Urinary bladder (tissue), 4 donors: Measurements from ENCODE around the gene BPNT1. TPM values are rescaled to one million over a fixed set of nuclear protein-coding genes. Genes with fewer than 3 reads are reported as not detected.
"Not testable (repeated sequence)": the region's sequence is repeated elsewhere in the genome, so short reads cannot be mapped to it uniquely, and the experiment has no call there.

Source experiments
- DNase-seq: peaks from one replicate; pipeline ENCODE4 v3.0.0-alpha.2; 2015; ENCODE audit errors: extremely low spot score
- H3K27ac ChIP-seq: one replicate; pipeline ENCODE4 v1.5.1; 2013; ENCODE audit warnings: low read depth, mild to moderate bottlenecking, moderate library complexity
- H3K36me3 ChIP-seq: one replicate; pipeline ENCODE4 v1.6.1; 2013; ENCODE audit warnings: mild to moderate bottlenecking, moderate library complexity; ENCODE audit not compliant: insufficient read depth
- H3K4me1 ChIP-seq: one replicate; pipeline ENCODE4 v1.6.1; 2013; ENCODE audit warnings: mild to moderate bottlenecking, moderate library complexity; ENCODE audit not compliant: insufficient read depth
- H3K4me3 ChIP-seq: one replicate; pipeline ENCODE4 v1.5.1; 2013; ENCODE audit warnings: low read depth, low read length
- whole genome bisulfite sequencing: extraction: QIAGEN DNeasy Blood & Tissue Kit; methylation state at CpG from one replicate; pipeline ENCODE4 v1.1.7; 2013; 5-methylcytosine and 5-hydroxymethylcytosine counted together
- polyA plus RNA-seq: library from polyadenylated mRNA; stranded (reverse); fragments of 200-250 nt; gene quantifications from one replicate; pipeline ENCODE4 v1.2.3, GENCODE V29; 2013
- total RNA-seq: library from RNA; depleted of rRNA; stranded (reverse); fragments of >200 nt; gene quantifications from one replicate; pipeline ENCODE4 v1.2.3, GENCODE V29; 2014
- donor health status: healthy with polysubstance abuse.
- donor health status: healthy.

The BPNT1 gene
- total and polyA plus RNA-seq, 2 donors: 16.5 to 24.3 TPM

DNA sequence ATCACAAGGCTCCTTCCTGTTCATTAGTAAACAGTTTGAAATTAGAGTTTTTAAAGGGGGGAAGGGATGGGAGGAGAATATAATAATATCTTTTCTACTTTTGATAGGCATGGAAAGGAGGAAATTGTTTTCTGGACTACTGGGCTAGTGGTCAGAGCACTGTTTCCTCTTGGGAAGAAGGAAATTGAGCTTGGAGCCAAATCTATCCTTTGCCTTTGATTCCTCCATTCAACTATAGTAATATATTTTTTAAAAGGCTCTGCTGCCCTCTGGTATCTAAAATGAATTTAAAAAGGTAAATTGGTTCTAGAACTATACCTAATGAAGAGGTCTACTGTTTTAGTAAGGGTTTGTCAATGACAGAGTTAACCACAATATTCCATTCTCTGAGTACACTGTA, 10.2 kb upstream of the BPNT1 start:
- H3K27ac ChIP-seq: no peak overlapping the region
- no peak for DNase-seq
- H3K4me3 ChIP-seq: no peak overlapping the region
- H3K36me3 ChIP-seq: peaks cover 5% of the 10 kb centered on the region
- no peaks in the 10 kb centered on the region for H3K4me1 ChIP-seq

DNA sequence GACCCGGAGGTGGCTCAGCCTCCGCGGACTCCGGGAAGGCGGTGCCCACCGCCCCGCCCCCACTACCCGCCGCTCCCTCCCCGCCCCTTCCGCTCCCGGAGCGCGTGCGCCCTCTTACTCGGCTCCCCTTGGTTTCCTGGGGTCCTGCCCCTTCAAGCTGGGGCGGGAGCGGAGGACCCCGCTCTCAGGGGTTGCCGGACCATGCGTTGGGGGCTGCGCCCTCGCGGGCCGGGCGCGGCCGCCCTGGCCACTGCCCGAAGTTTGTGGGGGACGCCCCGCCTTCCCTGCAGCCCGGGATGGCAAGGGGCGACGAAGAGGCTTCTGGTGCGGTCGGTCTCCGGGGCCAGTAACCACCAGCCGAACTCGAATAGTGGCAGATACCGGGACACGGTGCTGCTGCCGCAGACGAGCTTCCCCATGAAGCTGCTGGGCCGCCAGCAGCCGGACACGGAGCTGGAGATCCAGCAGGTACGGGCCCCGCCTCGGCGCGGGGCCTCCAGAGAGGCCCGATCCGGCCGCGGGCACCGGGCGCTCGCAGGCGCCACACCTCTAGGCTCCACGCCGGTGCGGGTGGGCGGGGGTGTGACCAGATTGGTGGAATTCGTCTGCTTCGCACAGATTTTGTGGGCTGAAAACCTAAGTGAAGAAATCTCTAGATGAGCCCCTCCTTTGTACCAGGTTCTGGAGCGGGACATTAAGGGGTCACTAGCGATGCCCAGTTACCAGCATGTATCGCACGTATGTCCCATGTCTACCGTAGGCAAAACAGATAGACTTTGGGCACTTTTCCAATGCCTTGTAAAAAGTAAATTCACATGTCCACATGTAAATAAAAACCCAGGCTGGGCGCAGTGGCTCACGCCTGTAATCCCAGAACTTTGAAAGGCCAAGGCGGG, 4.7 kb upstream of the BPNT1 start, which contains the start of gene IARS2:
IARS2 (plus strand) TSS at position 117 of the 896 bp plus-strand sequence; CDS start at position 202, 85 bp downstream.
- Histone ChIP-seq H3K4me1 (no peaks in the 10 kb centered on the region), H3K27ac (peak within 1 kb of the TSS; percentile 68), H3K36me3 (no peaks in the 10 kb centered on the region), H3K4me3 (peak within 1 kb of the TSS; percentile 69)
- 1% methylated on average over 73 of the region's 73 CpGs for WGBS
- DNase-seq: peak; percentile 62

DNA sequence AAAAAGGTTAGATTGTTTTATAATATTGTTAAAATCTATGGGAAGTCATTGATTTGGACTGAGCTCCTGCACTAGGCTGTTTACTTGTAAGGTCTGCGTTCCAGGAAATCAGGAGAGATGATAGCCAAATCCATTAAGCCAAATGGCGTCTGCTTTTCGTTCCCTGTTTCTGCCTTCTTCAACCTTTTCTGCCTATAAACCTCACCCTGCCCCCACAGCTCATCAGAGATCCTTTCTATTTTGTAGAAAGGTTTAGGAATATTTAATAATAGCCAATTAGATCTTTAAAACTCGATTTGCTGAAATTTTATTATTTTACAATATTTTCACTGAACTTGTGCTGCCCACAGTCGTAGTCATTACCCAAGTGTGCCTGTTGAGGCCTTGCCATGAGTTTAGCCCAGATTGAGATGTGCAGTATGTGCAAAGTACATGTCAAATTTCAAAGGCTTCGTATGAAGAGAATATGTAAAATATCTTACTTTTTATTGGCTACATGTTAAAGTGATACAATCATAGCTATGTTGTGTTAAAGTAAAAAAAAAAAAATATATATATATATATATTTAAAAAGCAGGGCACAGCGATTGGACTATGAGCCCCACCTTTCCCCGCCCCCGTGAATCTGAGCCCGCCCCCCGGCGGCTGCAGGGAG, 3.9 kb upstream of the BPNT1 start:
- Histone ChIP-seq H3K36me3 (no peaks in the 10 kb centered on the region), H3K4me1 (no peaks in the 10 kb centered on the region), H3K27ac (no peak overlapping the region), H3K4me3 (peak overlapping the region; percentile 69)
- WGBS: 17% methylated on average over 12 of the region's 12 CpGs
- DNase-seq: no peak

- Histone ChIP-seq H3K4me3 (no peak overlapping the region), H3K4me1 (no peaks in the 10 kb centered on the region), H3K36me3 (no peaks in the 10 kb centered on the region), H3K27ac (no peak overlapping the region)
- DNase-seq: no peak
- 95% methylated on average over 1 of the region's 1 CpG for WGBS
Measured at GRCh38 chr1:220092694-220093093, 3.1 kb upstream of the BPNT1 start.

GRCh38 chr1:220086261-220086686, 3.3 kb downstream of the BPNT1 start:
- 92% methylated on average over 15 of the region's 15 CpGs for WGBS
- DNase-seq, H3K4me1 ChIP-seq, H3K27ac ChIP-seq, H3K36me3 ChIP-seq, H3K4me3 ChIP-seq: not testable (repeated sequence)

GRCh38 chr1:220084460-220084859, 5.1 kb downstream of the BPNT1 start:
- 91% methylated on average over 1 of the region's 1 CpG for WGBS
- Histone ChIP-seq H3K36me3 (no peaks in the 10 kb centered on the region), H3K4me3 (no peak overlapping the region), H3K27ac (no peak overlapping the region), H3K4me1 (no peaks in the 10 kb centered on the region)
- no peak for DNase-seq

DNA sequence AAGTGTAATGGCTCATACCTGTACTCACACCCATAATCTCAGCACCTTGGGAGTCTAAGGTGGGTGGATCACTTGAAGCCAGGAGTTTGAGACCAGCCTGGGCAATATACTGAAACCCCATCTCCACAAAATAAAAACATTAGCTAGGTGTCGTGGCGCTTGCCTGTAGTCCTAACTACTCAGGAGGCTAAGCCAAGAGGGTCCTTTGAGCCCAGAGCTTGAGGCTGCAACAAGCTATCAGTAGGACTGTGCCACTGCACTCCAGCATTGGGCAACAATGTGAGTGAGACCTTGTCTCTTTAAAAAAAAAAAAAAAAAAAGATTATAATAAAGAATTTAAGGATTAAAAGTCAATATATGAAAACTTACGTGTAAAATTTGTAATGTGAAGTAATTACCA, 11.7 kb downstream of the BPNT1 start:
- Histone ChIP-seq H3K27ac (no peak overlapping the region), H3K4me1 (no peaks in the 10 kb centered on the region), H3K4me3 (no peak overlapping the region), H3K36me3 (no peaks in the 10 kb centered on the region)
- WGBS: over 99% methylated on average over 3 of the region's 3 CpGs
- no peak for DNase-seq

GRCh38 chr1:220076861-220077762, 12.5 kb downstream of the BPNT1 start:
- Histone ChIP-seq H3K36me3 (no peaks in the 10 kb centered on the region), H3K4me1 (no peaks in the 10 kb centered on the region), H3K27ac (no peak overlapping the region), H3K4me3 (no peak overlapping the region)
- DNase-seq: no peak
- 94% methylated on average over 4 of the region's 4 CpGs for WGBS

GRCh38 chr1:220067269-220068204, 22.1 kb downstream of the BPNT1 start:
- Histone ChIP-seq H3K36me3 (peaks cover 3% of the 10 kb centered on the region), H3K4me3 (no peak overlapping the region), H3K27ac (no peak overlapping the region), H3K4me1 (no peaks in the 10 kb centered on the region)
- DNase-seq: no peak
- whole genome bisulfite sequencing: 96% methylated on average over 3 of the region's 3 CpGs

GRCh38 chr1:220062629-220063028, 27.0 kb downstream of the BPNT1 start:
- 98% methylated on average over 6 of the region's 6 CpGs for WGBS
- no peaks in the 10 kb centered on the region for H3K4me1 ChIP-seq
- H3K27ac ChIP-seq: no peak overlapping the region
- H3K4me3 ChIP-seq: no peak overlapping the region
- DNase-seq: no peak
- peaks cover 7% of the 10 kb centered on the region for H3K36me3 ChIP-seq

- no peak for DNase-seq
- Histone ChIP-seq H3K4me1 (no peaks in the 10 kb centered on the region), H3K4me3 (no peak overlapping the region), H3K27ac (no peak overlapping the region), H3K36me3 (peaks cover 7% of the 10 kb centered on the region)
- 91% methylated on average over 3 of the region's 3 CpGs for WGBS
Measured at GRCh38 chr1:220060876-220061275, 28.7 kb downstream of the BPNT1 start.

DNA sequence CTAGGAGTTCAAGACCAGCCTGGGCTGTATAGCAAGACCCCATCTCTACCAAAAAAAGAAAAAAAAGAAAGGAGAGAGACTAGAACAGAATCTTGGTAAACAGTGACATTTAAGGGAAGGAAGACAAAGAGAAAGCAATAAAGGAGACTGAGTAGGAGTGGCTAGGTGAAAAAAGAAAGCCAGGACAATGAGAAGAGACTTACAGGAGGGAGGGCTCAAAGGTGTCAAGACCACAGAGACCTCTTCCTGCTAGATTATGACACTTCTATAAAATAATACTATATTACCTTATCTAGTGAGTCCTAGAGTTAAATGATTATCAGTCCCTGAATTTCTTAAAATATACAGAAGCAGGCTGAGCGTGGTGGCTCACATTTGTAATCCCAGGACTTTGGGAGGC, 33.2 kb downstream of the BPNT1 start:
- no peaks in the 10 kb centered on the region for H3K4me1 ChIP-seq
- H3K4me3 ChIP-seq: no peak overlapping the region
- H3K27ac ChIP-seq: no peak overlapping the region
- DNase-seq: no peak
- peaks cover 4% of the 10 kb centered on the region for H3K36me3 ChIP-seq
- 85% methylated on average over 1 of the region's 1 CpG for WGBS
